ENCODE results near the gene HIF1A. TPM values are rescaled to one million over a fixed set of nuclear protein-coding genes. Genes with fewer than 3 reads are reported as not detected.

Gene HIF1A
- total RNA-seq, 2 donors from 2014 or later = 175 to 204 TPM

DNA sequence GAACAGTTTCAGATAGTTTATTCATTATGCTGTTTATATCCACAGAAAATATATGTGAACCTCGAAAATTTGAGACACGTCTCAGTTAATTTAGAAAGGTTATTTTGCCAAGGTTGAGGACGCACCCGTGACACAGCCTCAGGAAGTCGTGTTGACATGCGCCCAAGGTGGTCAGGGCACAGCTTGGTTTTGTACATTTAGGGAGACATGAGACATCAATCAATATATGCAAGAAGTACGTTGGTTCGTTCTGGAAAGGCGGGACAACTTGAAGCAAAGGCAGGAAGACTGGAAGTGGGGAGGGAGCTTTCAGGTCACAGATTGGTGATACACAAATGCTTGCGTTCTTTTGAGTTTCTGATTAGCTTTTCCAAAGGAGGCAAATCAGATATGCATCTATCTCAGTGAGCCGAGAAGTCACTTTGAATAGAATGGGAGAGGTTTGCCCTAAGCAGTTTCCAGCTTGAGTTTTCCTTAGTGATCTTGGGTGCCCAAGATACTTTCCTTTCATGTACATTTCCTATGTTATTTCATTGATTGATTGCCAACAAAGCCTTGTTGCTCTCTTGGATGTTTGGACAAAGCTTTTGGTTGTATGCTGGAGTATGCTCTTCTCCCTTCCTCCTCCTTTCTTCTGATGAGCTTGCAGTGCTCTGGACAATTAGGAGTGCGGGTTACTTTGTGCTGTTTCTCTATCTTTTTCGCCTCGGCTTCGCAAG is 70.1 kb downstream of the HIF1A start:
- no peaks in the 10 kb centered on the region for H3K36me3 Mint-ChIP-seq (ENCODE audit: low read depth)
- no peak for DNase-seq
- no peaks in the 10 kb centered on the region for H3K27me3 Mint-ChIP-seq
- H3K4me1 Mint-ChIP-seq = peaks cover 33% of the 10 kb centered on the region
- H3K27ac Mint-ChIP-seq = peak overlapping the region; percentile 24
- H3K4me3 Mint-ChIP-seq = peak overlapping the region; percentile 56
- ATAC-seq = no peak
- no peaks in the 10 kb centered on the region for H3K9me3 ChIP-seq (ENCODE audit: control insufficient read depth, low read length, poor library complexity, severe bottlenecking)

DNA sequence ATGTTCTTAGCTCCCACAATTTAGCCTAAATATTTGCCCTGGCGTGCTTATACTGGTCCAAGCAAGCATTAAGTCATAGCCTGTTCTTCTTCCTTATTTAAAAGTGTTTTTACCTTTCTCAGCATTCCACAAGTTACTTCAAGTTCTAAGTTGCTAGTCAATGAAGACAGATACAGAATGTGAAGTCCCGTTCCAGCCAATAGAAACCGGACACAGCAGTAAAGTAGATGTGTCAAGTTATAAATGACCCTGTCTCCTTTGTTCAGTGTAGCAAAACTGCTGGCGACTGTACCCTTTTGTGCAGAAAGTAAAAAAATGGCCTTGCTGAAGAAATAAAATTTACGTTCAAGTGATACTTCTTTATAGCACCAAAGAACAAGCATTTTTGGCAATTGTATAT is 70.8 kb downstream of the HIF1A start:
- Mint-ChIP-seq H3K4me1 (peaks cover 33% of the 10 kb centered on the region), H3K4me3 (no peak overlapping the region), H3K27ac (no peak overlapping the region), H3K27me3 (no peaks in the 10 kb centered on the region), H3K36me3 (ENCODE audit: low read depth) (no peaks in the 10 kb centered on the region)
- no peaks in the 10 kb centered on the region for H3K9me3 ChIP-seq (ENCODE audit: control insufficient read depth, low read length, poor library complexity, severe bottlenecking)
- ATAC-seq (no peak), DNase-seq (no peak)

DNA sequence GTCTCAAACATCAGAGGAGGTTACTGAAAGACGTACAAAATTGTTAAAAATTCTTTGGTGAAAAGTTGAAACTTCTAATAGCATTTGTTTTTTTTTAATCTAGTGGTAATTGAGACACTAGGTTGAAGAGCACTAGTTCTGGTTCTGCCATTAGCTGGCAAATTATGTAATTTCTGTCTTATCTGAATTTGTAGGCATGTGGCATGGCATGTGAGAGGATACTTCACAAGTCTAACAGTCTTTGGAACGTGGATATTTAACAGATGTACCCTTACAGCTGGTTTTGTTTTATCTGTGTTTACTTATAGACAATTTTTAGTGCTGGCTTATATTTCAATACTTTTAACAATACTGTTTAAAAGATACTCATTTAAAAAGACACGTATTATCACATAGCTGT is 72.9 kb downstream of the HIF1A start:
- H3K4me1 Mint-ChIP-seq = peaks cover 27% of the 10 kb centered on the region
- peaks cover 7% of the 10 kb centered on the region for H3K36me3 Mint-ChIP-seq (ENCODE audit: low read depth)
- H3K27ac Mint-ChIP-seq = no peak overlapping the region
- ATAC-seq (no peak), DNase-seq (no peak)
- no peaks in the 10 kb centered on the region for H3K27me3 Mint-ChIP-seq
- no peaks in the 10 kb centered on the region for H3K9me3 ChIP-seq (ENCODE audit: control insufficient read depth, low read length, poor library complexity, severe bottlenecking)
- H3K4me3 Mint-ChIP-seq = no peak overlapping the region

DNA sequence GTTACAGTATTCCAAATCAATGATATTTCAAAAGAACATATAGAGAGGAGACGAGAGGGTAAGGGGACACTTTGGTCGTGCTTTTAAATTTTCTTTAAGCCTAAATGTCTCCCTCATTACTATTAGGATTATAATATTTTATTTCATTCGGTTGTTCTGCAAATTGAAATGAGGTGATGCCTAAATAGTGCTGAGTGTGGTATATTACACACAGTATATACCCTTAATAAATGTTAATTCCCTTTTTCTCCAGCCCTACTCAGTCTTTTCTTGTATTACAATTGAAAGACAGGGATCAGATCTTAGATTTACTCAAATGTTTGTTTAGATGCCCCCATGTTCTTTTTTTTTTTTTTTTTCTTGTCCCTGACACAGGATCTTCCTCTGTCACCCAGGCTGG is 74.6 kb downstream of the HIF1A start:
- no peaks in the 10 kb centered on the region for H3K9me3 ChIP-seq (ENCODE audit: control insufficient read depth, low read length, poor library complexity, severe bottlenecking)
- Mint-ChIP-seq H3K27ac (no peak overlapping the region), H3K4me3 (no peak overlapping the region), H3K4me1 (peaks cover 18% of the 10 kb centered on the region), H3K27me3 (no peaks in the 10 kb centered on the region), H3K36me3 (ENCODE audit: low read depth) (peaks cover 7% of the 10 kb centered on the region)
- no peak for DNase-seq
- no peak for ATAC-seq

DNA sequence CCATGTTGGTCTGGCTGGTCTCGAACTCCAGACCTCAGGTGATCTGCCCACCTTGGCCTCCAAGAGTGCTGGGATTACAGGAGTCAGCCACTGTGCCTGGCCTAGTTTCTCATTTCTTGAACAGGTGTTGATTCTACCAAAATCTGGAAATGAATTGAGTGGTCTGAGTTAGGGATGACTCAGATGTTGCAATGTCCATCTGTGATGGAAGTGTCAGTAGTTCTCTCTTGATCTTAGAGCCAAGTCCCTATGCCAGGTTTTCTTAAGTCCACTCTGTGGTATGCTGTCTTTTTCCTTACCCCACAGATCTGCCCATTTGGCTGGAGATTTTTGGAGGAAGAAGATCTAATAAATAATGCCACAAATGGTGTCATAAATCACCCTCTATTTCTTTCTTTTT is 79.5 kb downstream of the HIF1A start:
- H3K27ac Mint-ChIP-seq = peak overlapping the region; percentile 57
- no peaks in the 10 kb centered on the region for H3K9me3 ChIP-seq (ENCODE audit: control insufficient read depth, low read length, poor library complexity, severe bottlenecking)
- DNase-seq (no peak), ATAC-seq (no peak)
- peaks cover 10% of the 10 kb centered on the region for H3K36me3 Mint-ChIP-seq (ENCODE audit: low read depth)
- no peak overlapping the region for H3K4me3 Mint-ChIP-seq
- H3K4me1 Mint-ChIP-seq = peaks cover 13% of the 10 kb centered on the region
- no peaks in the 10 kb centered on the region for H3K27me3 Mint-ChIP-seq

DNA sequence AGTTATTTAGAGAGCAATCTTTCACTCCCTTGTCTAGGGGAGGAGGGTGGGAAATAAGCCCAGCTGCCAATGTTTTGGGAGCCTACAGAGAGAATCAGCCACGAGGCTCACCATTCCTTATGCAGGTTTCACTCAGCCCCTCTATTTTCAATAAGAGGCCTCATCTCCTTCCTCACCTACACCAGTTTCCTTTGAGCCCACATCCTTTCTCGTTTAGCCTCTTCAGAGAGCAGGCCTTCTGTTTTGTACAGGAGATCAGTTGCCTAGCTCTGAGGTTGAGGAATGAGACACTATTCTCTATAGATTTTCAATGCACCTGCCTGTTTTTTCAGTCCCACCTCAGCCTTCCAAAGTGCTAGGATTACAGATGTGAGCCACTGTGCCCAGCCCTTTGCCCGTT is 84.8 kb downstream of the HIF1A start:
- Mint-ChIP-seq H3K4me1 (peaks cover 17% of the 10 kb centered on the region), H3K36me3 (ENCODE audit: low read depth) (peaks cover 6% of the 10 kb centered on the region), H3K27ac (peak overlapping the region; percentile 79), H3K27me3 (no peaks in the 10 kb centered on the region), H3K4me3 (peak overlapping the region; percentile 33)
- DNase-seq (no peak), ATAC-seq (peak; percentile 46)
- no peaks in the 10 kb centered on the region for H3K9me3 ChIP-seq (ENCODE audit: control insufficient read depth, low read length, poor library complexity, severe bottlenecking)

DNA sequence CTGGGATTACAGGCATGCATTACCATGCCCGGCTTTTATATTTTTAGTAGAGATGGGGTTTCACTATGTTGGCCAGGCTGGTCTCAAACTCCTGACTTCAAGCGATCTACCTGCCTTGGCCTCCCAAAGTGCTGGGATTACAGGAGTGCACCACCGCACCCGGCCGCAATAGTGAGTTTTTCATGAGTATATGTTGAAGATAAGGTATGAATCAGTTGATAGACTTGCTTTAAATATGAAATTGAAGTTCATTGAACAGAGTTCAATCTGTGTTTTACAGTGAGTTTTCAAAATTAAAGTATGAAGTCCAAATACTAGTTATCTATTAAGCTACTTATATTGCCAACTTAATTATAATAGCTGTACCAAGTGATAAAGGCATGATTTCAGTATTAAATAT is 102.0 kb downstream of the HIF1A start:
- H3K27me3 Mint-ChIP-seq = no peaks in the 10 kb centered on the region
- DNase-seq = no peak
- no peaks in the 10 kb centered on the region for H3K4me1 Mint-ChIP-seq
- no peaks in the 10 kb centered on the region for H3K36me3 Mint-ChIP-seq (ENCODE audit: low read depth)
- ATAC-seq = no peak
- no peaks in the 10 kb centered on the region for H3K9me3 ChIP-seq (ENCODE audit: control insufficient read depth, low read length, poor library complexity, severe bottlenecking)
- H3K4me3 Mint-ChIP-seq = no peak overlapping the region
- H3K27ac Mint-ChIP-seq = no peak overlapping the region

Other genes with a start within 250 kb of the HIF1A start
- gene SNAPC1, start 66.9 kb downstream of the HIF1A start, total RNA-seq = 1 to 10 TPM; 3.3 to 4.3 TPM
- gene SYT16, start 117.2 kb downstream of the HIF1A start, total RNA-seq = not detected